ENCODE results near the gene HIVEP2.

Gene HIVEP2

GRCh38 chr6:142839686-142840040 lies 105.3 kb downstream of the HIVEP2 start:
- Histone ChIP-seq H3K4me1 (ENCODE audit: control insufficient read depth, insufficient read depth, low read length, poor library complexity, severe bottlenecking) (peaks cover 38% of the 10 kb centered on the region), H3K36me3 (ENCODE audit: control insufficient read depth, insufficient read depth, low read length) (no peaks in the 10 kb centered on the region), H3K9me3 (ENCODE audit: control insufficient read depth, low read length) (no peaks in the 10 kb centered on the region), H3K27ac (ENCODE audit: low read depth, low read length, severe bottlenecking) (no peak overlapping the region), H3K4me3 (ENCODE audit: extremely low read depth, insufficient read depth, low read length, poor library complexity, severe bottlenecking) (no peak overlapping the region)
- WGBS, 2 experiments (ENCODE audit: insufficient coverage in 2 of 2) = 83 to 100% methylated on average over 1 of the region's 2 CpGs

- Histone ChIP-seq H3K9me3 (ENCODE audit: control insufficient read depth, low read length) (no peaks in the 10 kb centered on the region), H3K4me3 (ENCODE audit: extremely low read depth, insufficient read depth, low read length, poor library complexity, severe bottlenecking) (no peak overlapping the region), H3K4me1 (ENCODE audit: control insufficient read depth, insufficient read depth, low read length, poor library complexity, severe bottlenecking) (peaks cover 31% of the 10 kb centered on the region), H3K36me3 (ENCODE audit: control insufficient read depth, insufficient read depth, low read length) (no peaks in the 10 kb centered on the region), H3K27ac (ENCODE audit: low read depth, low read length, severe bottlenecking) (no peak overlapping the region)
- 79 to 100% methylated on average over 2 of the region's 7 CpGs for WGBS, 2 experiments (ENCODE audit: insufficient coverage in 2 of 2)
Measured at GRCh38 chr6:142838821-142839685, 105.9 kb downstream of the HIVEP2 start.

GRCh38 chr6:142835787-142836535 lies 109.0 kb downstream of the HIVEP2 start:
- H3K36me3 ChIP-seq (ENCODE audit: control insufficient read depth, insufficient read depth, low read length) = no peaks in the 10 kb centered on the region
- H3K9me3 ChIP-seq (ENCODE audit: control insufficient read depth, low read length) = no peaks in the 10 kb centered on the region
- no CpG with 5 or more reads among the region's 3 CpGs for WGBS, 2 experiments (ENCODE audit: insufficient coverage in 2 of 2)
- no peak overlapping the region for H3K4me3 ChIP-seq (ENCODE audit: extremely low read depth, insufficient read depth, low read length, poor library complexity, severe bottlenecking)
- peaks cover 22% of the 10 kb centered on the region for H3K4me1 ChIP-seq (ENCODE audit: control insufficient read depth, insufficient read depth, low read length, poor library complexity, severe bottlenecking)
- no peak overlapping the region for H3K27ac ChIP-seq (ENCODE audit: low read depth, low read length, severe bottlenecking)

- peaks cover 20% of the 10 kb centered on the region for H3K4me1 ChIP-seq (ENCODE audit: control insufficient read depth, insufficient read depth, low read length, poor library complexity, severe bottlenecking)
- H3K4me3 ChIP-seq (ENCODE audit: extremely low read depth, insufficient read depth, low read length, poor library complexity, severe bottlenecking) = no peak overlapping the region
- no CpG with 5 or more reads among the region's 3 CpGs for WGBS, 2 experiments (ENCODE audit: insufficient coverage in 2 of 2)
- no peak overlapping the region for H3K27ac ChIP-seq (ENCODE audit: low read depth, low read length, severe bottlenecking)
- no peaks in the 10 kb centered on the region for H3K9me3 ChIP-seq (ENCODE audit: control insufficient read depth, low read length)
- H3K36me3 ChIP-seq (ENCODE audit: control insufficient read depth, insufficient read depth, low read length) = no peaks in the 10 kb centered on the region
Measured at GRCh38 chr6:142834853-142835252, 110.1 kb downstream of the HIVEP2 start.

GRCh38 chr6:142833798-142834197 lies 111.2 kb downstream of the HIVEP2 start:
- Histone ChIP-seq H3K4me1 (ENCODE audit: control insufficient read depth, insufficient read depth, low read length, poor library complexity, severe bottlenecking) (peaks cover 11% of the 10 kb centered on the region), H3K27ac (ENCODE audit: low read depth, low read length, severe bottlenecking) (no peak overlapping the region), H3K36me3 (ENCODE audit: control insufficient read depth, insufficient read depth, low read length) (no peaks in the 10 kb centered on the region), H3K4me3 (ENCODE audit: extremely low read depth, insufficient read depth, low read length, poor library complexity, severe bottlenecking) (no peak overlapping the region), H3K9me3 (ENCODE audit: control insufficient read depth, low read length) (no peaks in the 10 kb centered on the region)
- no CpG with 5 or more reads among the region's 2 CpGs for WGBS, 2 experiments (ENCODE audit: insufficient coverage in 2 of 2)

GRCh38 chr6:142833054-142833453 lies 111.9 kb downstream of the HIVEP2 start:
- H3K4me3 ChIP-seq (ENCODE audit: extremely low read depth, insufficient read depth, low read length, poor library complexity, severe bottlenecking) = no peak overlapping the region
- no CpG with 5 or more reads among the region's 1 CpG for WGBS, 2 experiments (ENCODE audit: insufficient coverage in 2 of 2)
- H3K4me1 ChIP-seq (ENCODE audit: control insufficient read depth, insufficient read depth, low read length, poor library complexity, severe bottlenecking) = peaks cover 12% of the 10 kb centered on the region

GRCh38 chr6:142830807-142831206 lies 114.2 kb downstream of the HIVEP2 start:
- 89 to 94% methylated on average over 6 of the region's 6 CpGs for WGBS, 2 experiments (ENCODE audit: insufficient coverage in 2 of 2)
- Histone ChIP-seq H3K4me3 (ENCODE audit: extremely low read depth, insufficient read depth, low read length, poor library complexity, severe bottlenecking) (no peak overlapping the region), H3K4me1 (ENCODE audit: control insufficient read depth, insufficient read depth, low read length, poor library complexity, severe bottlenecking) (peaks cover 20% of the 10 kb centered on the region), H3K27ac (ENCODE audit: low read depth, low read length, severe bottlenecking) (no peak overlapping the region), H3K9me3 (ENCODE audit: control insufficient read depth, low read length) (no peaks in the 10 kb centered on the region), H3K36me3 (ENCODE audit: control insufficient read depth, insufficient read depth, low read length) (no peaks in the 10 kb centered on the region)

More at GRCh38 chr6:142833054-142833453, 111.9 kb downstream of the HIVEP2 start:
- no peak overlapping the region for H3K27ac ChIP-seq (ENCODE audit: low read depth, low read length, severe bottlenecking)
- no peaks in the 10 kb centered on the region for H3K9me3 ChIP-seq (ENCODE audit: control insufficient read depth, low read length)
- no peaks in the 10 kb centered on the region for H3K36me3 ChIP-seq (ENCODE audit: control insufficient read depth, insufficient read depth, low read length)

- H3K4me1 ChIP-seq (ENCODE audit: control insufficient read depth, insufficient read depth, low read length, poor library complexity, severe bottlenecking) = peaks cover 20% of the 10 kb centered on the region
- WGBS, 2 experiments (ENCODE audit: insufficient coverage in 2 of 2) = 40 to 86% methylated on average over 1 to 2 of the region's 5 CpGs
- H3K36me3 ChIP-seq (ENCODE audit: control insufficient read depth, insufficient read depth, low read length) = no peaks in the 10 kb centered on the region
- no peak overlapping the region for H3K4me3 ChIP-seq (ENCODE audit: extremely low read depth, insufficient read depth, low read length, poor library complexity, severe bottlenecking)
- no peak overlapping the region for H3K27ac ChIP-seq (ENCODE audit: low read depth, low read length, severe bottlenecking)
- no peaks in the 10 kb centered on the region for H3K9me3 ChIP-seq (ENCODE audit: control insufficient read depth, low read length)
Measured at GRCh38 chr6:142830116-142830710, 114.8 kb downstream of the HIVEP2 start.

- peaks cover 20% of the 10 kb centered on the region for H3K4me1 ChIP-seq (ENCODE audit: control insufficient read depth, insufficient read depth, low read length, poor library complexity, severe bottlenecking)
- H3K4me3 ChIP-seq (ENCODE audit: extremely low read depth, insufficient read depth, low read length, poor library complexity, severe bottlenecking) = no peak overlapping the region
- WGBS, 2 experiments (ENCODE audit: insufficient coverage in 2 of 2) = no CpG with 5 or more reads among the region's 1 CpG
- H3K36me3 ChIP-seq (ENCODE audit: control insufficient read depth, insufficient read depth, low read length) = no peaks in the 10 kb centered on the region
- no peak overlapping the region for H3K27ac ChIP-seq (ENCODE audit: low read depth, low read length, severe bottlenecking)
- H3K9me3 ChIP-seq (ENCODE audit: control insufficient read depth, low read length) = no peaks in the 10 kb centered on the region
Measured at GRCh38 chr6:142829556-142829955, 115.4 kb downstream of the HIVEP2 start.

- WGBS, 2 experiments (ENCODE audit: insufficient coverage in 2 of 2) = 87 to 90% methylated on average over 4 of the region's 4 CpGs
- peak overlapping the region; percentile 70 for H3K27ac ChIP-seq (ENCODE audit: low read depth, low read length, severe bottlenecking)
- peaks cover 18% of the 10 kb centered on the region for H3K4me1 ChIP-seq (ENCODE audit: control insufficient read depth, insufficient read depth, low read length, poor library complexity, severe bottlenecking)
- H3K9me3 ChIP-seq (ENCODE audit: control insufficient read depth, low read length) = no peaks in the 10 kb centered on the region
- H3K4me3 ChIP-seq (ENCODE audit: extremely low read depth, insufficient read depth, low read length, poor library complexity, severe bottlenecking) = no peak overlapping the region
- no peaks in the 10 kb centered on the region for H3K36me3 ChIP-seq (ENCODE audit: control insufficient read depth, insufficient read depth, low read length)
Measured at GRCh38 chr6:142827991-142828390, 117.0 kb downstream of the HIVEP2 start.

Measured in mesodermal cell (in vitro differentiated cells).